ENCODE results near the gene GLUL.

DNA sequence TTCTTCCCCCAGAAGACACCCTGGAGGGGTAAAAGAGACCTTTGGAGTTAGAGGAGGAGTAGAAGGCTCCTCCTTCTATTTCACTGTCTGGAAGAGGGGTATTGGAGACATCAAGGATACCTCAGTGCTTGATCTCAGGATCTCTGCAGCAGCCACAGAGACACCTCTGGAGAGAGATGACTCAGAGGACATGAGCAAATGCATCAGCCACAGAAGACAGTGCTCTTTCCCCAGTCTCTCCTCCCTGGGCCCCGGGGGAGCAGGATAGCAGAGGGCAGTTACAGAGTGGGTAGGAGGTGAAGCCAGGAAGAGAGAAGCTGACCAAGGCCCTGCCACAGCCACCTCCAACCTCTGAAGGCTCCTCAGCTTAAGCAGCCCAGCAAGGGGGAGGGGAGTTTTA lies 24.2 kb upstream of the GLUL start:
- TF ChIP-seq, protein P1, sequence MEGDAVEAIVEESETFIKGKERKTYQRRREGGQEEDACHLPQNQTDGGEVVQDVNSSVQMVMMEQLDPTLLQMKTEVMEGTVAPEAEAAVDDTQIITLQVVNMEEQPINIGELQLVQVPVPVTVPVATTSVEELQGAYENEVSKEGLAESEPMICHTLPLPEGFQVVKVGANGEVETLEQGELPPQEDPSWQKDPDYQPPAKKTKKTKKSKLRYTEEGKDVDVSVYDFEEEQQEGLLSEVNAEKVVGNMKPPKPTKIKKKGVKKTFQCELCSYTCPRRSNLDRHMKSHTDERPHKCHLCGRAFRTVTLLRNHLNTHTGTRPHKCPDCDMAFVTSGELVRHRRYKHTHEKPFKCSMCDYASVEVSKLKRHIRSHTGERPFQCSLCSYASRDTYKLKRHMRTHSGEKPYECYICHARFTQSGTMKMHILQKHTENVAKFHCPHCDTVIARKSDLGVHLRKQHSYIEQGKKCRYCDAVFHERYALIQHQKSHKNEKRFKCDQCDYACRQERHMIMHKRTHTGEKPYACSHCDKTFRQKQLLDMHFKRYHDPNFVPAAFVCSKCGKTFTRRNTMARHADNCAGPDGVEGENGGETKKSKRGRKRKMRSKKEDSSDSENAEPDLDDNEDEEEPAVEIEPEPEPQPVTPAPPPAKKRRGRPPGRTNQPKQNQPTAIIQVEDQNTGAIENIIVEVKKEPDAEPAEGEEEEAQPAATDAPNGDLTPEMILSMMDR (IDR thresholded peaks at IDR 0.05), result no peak
- no peak for TF ChIP-seq POLR2A (IDR thresholded peaks at IDR 0.05)
